ENCODE results near the gene ZNF318.

GRCh38 chr6:43295456-43295855, 74.0 kb downstream of the ZNF318 start:
- TF ChIP-seq CTCF (IDR thresholded peaks at IDR 0.05 in 2 of 3, conservative IDR thresholded peaks at IDR 0.05 in 1 of 3; ENCODE audit: control insufficient read depth in 2 of 3, extremely low read depth in 1 of 3, insufficient read depth in 1 of 3, low read depth in 3 of 3, low read length in 3 of 3): no peak
- TF ChIP-seq RAD21 (IDR thresholded peaks at IDR 0.05; ENCODE audit: insufficient read depth, low read depth, low read length): no peak
- TF ChIP-seq POLR2AphosphoS5 (IDR thresholded peaks at IDR 0.05; ENCODE audit: low read length): no peak
- TF ChIP-seq MEF2B (IDR thresholded peaks at IDR 0.05; ENCODE audit: partially characterized antibody, poor library complexity, severe bottlenecking): no peak
- TF ChIP-seq USF1 (IDR thresholded peaks at IDR 0.05; ENCODE audit: borderline replicate concordance, extremely low read length, insufficient read depth, low read depth, low read length): no peak
- TF ChIP-seq PML (IDR thresholded peaks at IDR 0.05; ENCODE audit: low read length): no peak
- TF ChIP-seq POLR2A (IDR thresholded peaks at IDR 0.05; ENCODE audit: low read depth, low read length): no peak
- no peak for TF ChIP-seq SMARCA5 (IDR thresholded peaks at IDR 0.05)
- no peak for TF ChIP-seq FOXM1 (IDR thresholded peaks at IDR 0.05; ENCODE audit: low read depth, low read length)
- no peak for TF ChIP-seq PAX5 (IDR thresholded peaks at IDR 0.05; ENCODE audit: borderline replicate concordance, low read depth, low read length)
- TF ChIP-seq NFXL1 (IDR thresholded peaks at IDR 0.05; ENCODE audit: borderline replicate concordance): no peak
